Epithelial cell of esophagus (primary cell): ENCODE data around the gene NLRC5.

Experiments used
- DNase-seq: peaks from one replicate; pipeline ENCODE4 v3.0.0; 2010; ENCODE audit warnings: low read depth
- H3K4me3 ChIP-seq: 2 replicates; pipeline ENCODE4 v1.5.1; 2011; ENCODE audit warnings: mild to moderate bottlenecking, low read length, control low read depth
- TF ChIP-seq, protein P1 (sequence below): IDR thresholded peaks from 2 replicates; pipeline ENCODE4 v1.5.1; 2011; ENCODE audit warnings: low read depth, mild to moderate bottlenecking, low read length, control low read depth, inconsistent platforms; ENCODE audit not compliant: insufficient read depth; ENCODE audit errors: missing control alignments

Gene NLRC5

DNA sequence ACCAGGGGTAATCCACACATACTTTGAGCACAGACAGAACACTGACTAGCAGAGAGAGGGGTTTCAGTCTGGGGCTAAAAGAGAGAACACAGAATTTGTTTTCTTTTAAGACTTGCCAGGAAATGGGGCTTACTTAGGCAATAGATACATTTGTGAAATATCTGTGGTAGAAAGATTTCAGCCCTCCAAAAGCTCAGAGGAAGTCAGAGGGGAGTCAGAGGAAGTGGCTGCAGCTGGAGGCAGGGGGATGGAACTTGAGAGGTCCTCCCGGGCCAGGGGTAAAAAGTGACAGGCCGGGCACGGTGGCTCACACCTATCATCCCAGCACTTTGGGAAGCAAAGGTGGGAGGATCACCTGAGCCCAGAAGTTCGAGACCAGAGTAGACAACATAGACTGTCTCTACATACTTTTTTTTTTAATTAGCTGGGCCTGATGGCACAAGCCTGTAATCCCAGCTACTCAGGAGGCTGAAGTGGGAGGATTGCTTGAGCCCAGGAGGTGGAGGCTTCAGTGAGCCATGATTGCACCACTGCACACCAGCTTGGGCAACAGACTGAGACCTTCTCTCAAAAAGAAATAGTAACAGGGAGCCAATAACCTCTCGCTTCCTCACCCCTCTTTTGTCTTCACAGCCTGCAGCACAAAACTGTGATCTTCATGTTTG lies 49.9 kb downstream of the NLRC5 start:
- no peak for DNase-seq
- TF ChIP-seq, protein P1, sequence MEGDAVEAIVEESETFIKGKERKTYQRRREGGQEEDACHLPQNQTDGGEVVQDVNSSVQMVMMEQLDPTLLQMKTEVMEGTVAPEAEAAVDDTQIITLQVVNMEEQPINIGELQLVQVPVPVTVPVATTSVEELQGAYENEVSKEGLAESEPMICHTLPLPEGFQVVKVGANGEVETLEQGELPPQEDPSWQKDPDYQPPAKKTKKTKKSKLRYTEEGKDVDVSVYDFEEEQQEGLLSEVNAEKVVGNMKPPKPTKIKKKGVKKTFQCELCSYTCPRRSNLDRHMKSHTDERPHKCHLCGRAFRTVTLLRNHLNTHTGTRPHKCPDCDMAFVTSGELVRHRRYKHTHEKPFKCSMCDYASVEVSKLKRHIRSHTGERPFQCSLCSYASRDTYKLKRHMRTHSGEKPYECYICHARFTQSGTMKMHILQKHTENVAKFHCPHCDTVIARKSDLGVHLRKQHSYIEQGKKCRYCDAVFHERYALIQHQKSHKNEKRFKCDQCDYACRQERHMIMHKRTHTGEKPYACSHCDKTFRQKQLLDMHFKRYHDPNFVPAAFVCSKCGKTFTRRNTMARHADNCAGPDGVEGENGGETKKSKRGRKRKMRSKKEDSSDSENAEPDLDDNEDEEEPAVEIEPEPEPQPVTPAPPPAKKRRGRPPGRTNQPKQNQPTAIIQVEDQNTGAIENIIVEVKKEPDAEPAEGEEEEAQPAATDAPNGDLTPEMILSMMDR, result no peak
- no peak overlapping the region for H3K4me3 ChIP-seq

DNA sequence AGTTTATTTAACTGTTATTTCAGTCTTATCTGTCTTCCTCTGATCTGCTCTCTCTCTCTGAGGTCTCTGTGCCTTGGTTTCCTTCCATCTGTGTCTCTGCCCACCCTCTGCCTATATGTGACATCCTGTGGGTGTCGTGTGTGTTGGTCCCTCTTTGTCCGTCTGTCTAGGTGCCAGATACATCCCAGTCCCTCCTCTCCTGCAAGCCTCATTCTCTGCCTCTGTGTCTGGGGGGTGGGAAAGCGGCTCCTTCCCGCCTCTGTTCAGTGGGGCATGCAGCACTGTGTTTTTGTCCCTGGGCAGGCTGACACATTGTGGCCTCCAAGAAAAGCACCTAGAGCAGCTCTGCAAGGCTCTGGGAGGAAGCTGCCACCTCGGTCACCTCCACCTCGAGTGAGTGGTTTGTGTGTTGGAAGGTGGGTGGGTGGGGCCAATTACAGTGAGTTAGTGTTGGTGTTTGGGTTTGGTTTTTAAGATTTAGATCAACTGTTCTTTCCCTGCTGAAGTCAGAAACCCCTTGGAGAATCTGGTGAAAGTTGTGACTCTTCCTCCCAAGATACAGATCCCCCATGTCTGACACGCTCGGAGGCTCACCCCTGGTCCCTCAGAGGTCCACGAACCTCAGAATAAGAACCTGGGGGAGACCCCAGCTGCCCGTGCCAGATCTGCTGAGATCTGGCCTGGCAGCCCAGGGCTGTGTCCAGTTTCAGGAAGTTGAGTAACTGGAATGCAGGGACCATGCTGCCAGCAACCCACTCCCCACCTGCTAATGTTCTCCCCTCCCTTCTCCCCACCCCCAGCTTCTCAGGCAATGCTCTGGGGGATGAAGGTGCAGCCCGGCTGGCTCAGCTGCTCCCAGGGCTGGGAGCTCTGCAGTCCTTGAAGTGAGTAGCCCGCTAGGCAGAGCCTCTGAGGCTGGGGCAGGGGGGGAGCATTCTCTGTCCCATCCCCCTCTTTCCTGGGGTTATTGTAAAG lies 52.1 kb downstream of the NLRC5 start:
- TF ChIP-seq, protein P1, result no peak
- DNase-seq, result no peak
- no peak overlapping the region for H3K4me3 ChIP-seq

DNA sequence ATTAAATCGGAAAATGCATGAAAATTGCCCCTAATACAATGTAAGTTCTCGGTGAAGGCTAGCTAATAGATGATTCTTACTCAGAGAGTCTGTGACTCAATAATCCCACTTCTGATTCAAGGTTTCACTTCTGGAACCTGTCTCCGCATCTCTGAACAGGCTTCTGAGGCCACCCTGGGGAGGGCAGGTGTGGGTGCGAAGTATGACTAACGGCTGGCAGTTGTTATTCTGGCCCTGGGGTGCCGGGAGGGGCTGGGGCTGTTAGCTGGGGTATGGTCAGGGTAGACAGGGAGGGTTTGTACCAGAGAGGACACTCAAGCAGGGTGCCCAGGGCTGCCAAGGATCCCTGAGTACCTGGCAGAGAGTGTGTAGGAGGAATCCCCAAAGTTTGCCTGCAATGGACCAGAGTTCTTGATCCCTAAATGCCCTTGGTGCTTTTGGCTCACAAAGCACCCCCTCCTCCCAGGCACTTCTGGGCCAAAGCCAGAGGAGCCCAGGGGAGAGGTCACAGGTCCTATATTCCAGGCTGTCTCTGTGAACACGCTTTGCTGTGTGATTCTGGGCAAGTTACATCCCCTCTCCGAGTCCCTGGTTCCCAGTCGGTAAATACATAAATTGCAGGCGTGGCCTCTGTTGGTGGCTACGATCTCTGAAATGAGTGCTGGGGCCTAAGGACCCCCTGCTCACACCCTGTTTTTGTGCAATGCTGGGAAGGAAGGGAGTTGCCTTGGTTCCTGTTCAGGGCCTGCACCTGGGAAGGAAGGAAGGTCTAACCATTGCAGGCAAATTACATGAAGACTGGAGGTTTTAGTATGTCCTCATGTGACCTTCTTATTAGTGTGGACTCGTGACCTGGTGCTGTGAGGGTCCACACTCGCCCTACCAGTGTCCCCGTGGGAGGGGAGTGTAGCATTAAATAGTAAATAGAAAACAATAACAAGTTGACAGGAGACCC lies 53.1 kb downstream of the NLRC5 start:
- no peak overlapping the region for H3K4me3 ChIP-seq
- peak; percentile 92 for DNase-seq
- TF ChIP-seq, protein P1, result no peak

DNA sequence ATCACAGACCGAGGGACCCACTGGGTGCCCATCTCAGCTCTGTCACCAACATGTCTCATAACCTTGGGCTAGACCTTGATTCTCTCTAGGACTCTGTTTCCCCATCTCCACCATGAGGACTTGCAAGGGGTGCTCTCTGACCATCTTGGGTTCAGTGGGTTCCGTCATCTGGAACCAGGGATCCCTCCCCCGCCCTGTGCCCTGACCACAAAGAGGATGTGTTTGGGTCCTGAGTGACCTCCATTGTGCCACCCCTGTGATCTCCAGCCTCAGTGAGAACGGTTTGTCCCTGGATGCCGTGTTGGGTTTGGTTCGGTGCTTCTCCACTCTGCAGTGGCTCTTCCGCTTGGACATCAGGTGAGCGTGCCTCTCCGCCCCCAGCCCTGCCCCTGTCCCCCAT lies 53.9 kb downstream of the NLRC5 start:
- no peak for DNase-seq
- TF ChIP-seq, protein P1, result no peak
- no peak overlapping the region for H3K4me3 ChIP-seq

DNA sequence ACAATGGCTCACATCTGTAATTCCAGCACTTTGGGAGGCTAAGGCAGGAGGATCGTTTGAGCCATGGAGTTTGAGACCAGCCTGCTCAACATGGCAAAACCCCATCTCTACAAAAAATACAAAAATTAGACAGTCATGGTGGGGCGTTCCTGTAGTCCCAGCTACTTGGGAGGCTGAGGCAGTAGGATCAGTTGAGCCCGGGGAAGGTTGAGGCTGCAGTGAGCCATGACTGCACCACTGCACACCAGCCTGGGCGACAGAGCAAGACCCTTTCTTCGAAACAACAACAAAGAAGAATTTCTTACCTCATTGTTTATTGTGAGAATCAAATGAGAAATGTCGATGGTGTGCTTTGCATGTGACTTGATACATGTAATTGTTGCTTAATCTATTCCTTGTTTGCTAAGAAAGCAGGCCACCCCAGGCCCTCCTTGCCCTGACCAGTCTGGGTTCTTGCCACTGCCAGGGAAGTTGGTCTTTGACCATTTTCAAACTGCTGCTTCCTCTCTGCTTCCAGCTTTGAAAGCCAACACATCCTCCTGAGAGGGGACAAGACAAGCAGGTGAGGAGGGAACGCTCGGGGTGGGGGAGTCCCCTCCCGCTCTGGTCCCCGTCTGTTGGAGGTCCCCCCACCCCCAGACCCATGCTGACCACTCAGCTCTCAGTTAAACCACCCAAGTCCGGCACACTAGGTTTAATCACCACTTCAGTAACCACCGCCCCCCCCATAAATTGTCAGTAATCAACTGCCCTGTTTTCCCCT lies 55.8 kb downstream of the NLRC5 start:
- DNase-seq, result no peak
- TF ChIP-seq, protein P1, result no peak
- H3K4me3 ChIP-seq, result no peak overlapping the region
